NOMO-1 (cell line): ENCODE measurements around the gene ATP13A3.
"Not testable (repeated sequence)": the region's sequence is repeated elsewhere in the genome, so short reads cannot be mapped to it uniquely, and the experiment has no call there.

Experiments used
- DNase-seq, 2 experiments: peaks; one replicate each; lab custom pipeline; 2025; ENCODE audit not compliant: unreplicated experiment in 2 of 2; lab: John Stamatoyannopoulos, UW

ATP13A3 gene

DNA sequence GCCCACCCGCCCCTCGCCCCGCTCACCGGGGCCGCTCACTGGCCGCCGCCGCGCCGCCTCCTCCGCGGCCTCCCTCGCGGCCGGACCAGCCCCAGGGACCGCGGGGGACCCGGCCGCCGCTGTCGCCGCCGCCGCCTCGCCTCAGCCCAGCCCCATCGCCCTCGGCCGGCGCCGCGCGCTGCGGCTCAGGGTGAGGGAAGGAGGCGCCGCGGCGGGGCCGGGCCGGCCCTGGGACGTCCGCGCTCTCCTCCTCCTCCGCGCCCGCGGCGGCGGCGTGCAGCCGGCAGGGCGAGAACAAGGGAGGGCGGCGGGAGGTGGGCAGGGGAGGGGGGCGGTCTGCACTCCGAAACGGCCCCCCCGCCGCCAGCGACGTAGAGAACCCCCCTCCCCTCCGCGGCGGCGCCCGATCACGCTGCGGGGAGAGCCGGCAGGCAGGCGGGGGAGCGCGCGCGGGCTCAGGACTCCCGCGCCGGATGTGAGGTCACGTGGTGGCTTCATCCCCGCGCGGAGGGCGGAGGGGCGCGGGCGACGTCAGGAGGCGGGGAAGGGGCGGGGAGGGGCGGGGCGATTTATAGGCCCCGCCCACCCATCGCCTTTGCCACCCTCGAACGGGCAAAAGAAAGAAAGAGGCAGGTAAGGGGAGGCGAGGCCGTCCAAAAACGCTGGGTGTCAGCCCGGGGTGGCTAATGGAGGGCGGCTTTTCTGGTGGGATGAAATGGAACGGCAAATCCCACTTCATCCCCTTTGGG lies at the start of gene ATP13A3:
ATP13A3 (minus strand) TSS at position 463 of the 749 bp plus-strand sequence. CDS start 24,812 bp downstream, outside the sequence.
- peak; percentile 94 to 97 for DNase-seq

DNA sequence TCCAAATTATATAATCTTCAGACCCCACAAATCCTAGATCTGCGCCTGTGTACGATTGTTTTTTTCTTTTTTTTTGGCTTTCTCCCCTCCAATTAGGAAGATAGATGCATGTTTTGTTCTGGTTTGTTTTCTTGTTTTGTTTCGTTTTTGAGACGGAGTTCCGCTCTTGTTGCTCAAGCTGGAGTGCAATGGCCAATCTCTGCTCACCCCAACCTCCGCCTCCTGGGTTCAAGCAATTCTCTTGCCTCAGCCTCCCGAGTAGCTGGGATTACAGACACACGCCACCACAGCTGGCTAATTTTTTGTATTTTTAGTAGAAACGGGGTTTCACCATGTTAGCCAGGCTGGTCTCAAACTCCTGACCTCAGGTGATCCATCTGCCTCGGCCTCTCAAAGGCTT lies 48.4 kb upstream of the ATP13A3 start:
- not testable (repeated sequence) for DNase-seq

GRCh38 chr3:194534243-194534642 lies 47.4 kb upstream of the ATP13A3 start:
- DNase-seq = no peak

GRCh38 chr3:194532591-194532990 lies 45.8 kb upstream of the ATP13A3 start:
- DNase-seq = peak in 1 of 2 experiments; percentile 63

- DNase-seq = no peak
These were observed 40.9 kb upstream of the ATP13A3 start for GRCh38 chr3:194527726-194528125.

GRCh38 chr3:194526164-194526563 lies 39.4 kb upstream of the ATP13A3 start:
- no peak for DNase-seq

- no peak for DNase-seq
These were observed 35.8 kb upstream of the ATP13A3 start for GRCh38 chr3:194522579-194523046.

DNA sequence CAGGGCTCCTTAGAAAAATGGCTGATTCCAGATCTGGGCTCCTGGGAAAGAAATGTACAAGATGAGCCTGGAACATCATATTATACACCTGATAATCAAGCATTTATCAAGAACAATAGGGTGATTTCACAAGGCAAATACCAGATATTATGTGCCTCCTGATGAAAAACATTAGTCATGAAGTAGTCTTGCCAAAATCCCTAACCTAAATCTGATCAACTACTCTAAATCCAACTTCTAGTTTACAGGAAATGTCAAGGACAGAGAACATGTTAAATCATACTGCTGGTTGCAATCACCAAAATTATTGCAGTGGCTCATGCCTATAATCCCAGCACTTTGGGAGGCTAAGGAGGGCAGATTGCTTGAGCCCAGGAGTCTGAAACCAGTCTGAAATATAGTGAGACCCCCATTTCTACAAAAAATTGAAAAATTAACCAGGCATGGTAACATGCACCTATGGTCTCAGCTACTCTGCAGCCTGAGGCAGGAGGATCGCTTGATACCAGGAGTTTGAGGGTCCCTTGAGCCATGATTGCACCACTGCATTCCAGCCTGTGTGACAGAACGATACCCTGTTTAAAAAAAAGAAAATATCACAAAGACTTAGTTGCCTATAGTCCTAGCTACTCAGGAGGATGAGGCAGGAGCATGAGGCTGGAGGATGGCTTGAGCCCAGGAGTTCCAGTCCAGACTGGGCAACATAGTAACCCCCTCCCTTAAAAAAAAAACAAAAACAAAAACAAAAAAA lies 34.9 kb upstream of the ATP13A3 start:
- no peak for DNase-seq

GRCh38 chr3:194520682-194521162 lies 33.9 kb upstream of the ATP13A3 start:
- DNase-seq = not testable (repeated sequence)

DNA sequence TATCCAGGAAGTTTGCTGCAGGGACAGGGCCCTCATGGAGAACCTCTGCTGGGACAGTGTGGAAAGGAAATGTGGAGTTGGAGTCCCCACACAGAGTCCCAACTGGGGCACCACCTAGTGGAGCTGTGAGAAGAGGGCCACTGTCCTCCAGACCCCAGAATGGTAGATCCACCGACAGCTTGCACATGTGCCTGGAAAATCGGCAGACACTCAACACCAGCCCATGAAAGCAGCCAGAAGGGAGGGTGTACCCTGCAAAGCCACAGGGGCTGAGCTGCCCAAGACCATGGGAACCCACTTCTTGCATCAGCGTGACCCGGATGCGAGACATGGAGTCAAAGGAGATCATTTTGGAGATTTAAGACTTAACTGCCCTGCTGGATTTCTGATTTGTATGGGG lies 33.4 kb upstream of the ATP13A3 start:
- DNase-seq = not testable (repeated sequence)

- no peak for DNase-seq
These were observed 31.9 kb upstream of the ATP13A3 start for GRCh38 chr3:194518652-194519051.

GRCh38 chr3:194517333-194517732 lies 30.5 kb upstream of the ATP13A3 start:
- no peak for DNase-seq

DNA sequence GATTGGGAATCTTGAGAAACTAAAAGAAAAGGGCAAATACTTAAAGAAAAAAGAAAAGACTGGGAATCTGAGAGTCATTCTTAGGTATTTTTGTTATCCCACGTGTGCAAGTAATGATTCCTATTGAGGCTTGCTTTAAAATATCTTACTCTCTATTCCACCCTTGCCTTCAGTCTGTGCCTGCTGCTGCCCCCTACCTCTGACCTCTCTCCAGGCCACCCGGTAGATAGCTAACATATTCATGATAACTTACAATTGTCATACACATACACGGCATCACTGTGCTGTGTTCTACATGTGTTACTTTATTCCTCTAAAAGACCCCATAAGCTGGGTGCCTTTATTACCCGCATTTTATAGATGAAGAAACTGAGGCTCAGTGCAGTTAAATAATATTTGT lies 27.8 kb upstream of the ATP13A3 start:
- peak in 1 of 2 experiments; percentile 13 for DNase-seq

- no peak for DNase-seq
These were observed 26.2 kb upstream of the ATP13A3 start for GRCh38 chr3:194512895-194513601.

DNA sequence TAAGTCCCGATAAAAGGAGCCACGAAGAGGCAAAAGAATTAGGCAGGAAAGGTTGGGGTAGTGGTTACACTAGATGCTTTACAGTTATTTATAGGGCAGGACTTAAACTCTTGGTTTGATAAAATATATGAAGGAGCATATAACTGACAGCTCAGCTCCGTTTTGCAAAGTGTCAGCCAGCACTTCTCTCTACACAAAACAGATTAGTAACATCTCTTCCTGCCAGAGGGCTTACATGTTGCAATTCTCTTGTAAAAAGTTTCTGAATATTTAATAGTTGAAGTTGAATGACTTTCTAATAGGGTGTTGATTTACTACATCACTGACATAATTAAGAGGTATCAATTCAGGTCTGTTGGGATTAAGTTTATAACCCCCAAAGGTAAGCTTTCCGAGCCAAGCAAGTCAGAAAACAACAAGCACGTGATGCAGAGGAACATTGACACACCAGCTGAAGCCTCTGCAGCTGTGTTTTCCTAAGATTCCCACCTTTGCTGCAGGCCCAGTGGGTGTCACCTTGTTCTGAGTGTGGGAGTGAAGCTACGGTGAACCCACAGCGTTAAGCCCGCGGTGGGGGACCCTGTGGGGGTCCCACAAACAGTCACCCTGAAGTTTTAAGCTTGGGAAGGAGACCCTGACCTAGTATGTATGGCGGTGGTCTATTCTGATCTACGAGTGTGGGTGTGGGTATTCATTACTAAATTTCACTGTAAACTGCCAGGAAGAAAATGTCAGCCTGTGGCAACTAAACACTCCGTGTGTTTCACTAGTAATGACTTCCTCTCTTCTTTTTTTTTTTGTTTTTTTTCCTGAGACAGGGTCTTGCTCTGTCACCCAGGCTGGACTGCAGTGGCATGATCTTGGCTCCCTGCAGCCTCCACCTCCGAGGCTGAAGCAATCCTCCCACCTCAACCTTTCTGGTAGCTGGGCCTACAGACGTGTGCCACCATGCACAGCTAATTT lies 22.0 kb upstream of the ATP13A3 start:
- DNase-seq = peak; percentile 48 to 83

- no peak for DNase-seq
These were observed 20.8 kb upstream of the ATP13A3 start for GRCh38 chr3:194507571-194507970.

- DNase-seq = no peak
These were observed 19.1 kb upstream of the ATP13A3 start for GRCh38 chr3:194505791-194506415.

DNA sequence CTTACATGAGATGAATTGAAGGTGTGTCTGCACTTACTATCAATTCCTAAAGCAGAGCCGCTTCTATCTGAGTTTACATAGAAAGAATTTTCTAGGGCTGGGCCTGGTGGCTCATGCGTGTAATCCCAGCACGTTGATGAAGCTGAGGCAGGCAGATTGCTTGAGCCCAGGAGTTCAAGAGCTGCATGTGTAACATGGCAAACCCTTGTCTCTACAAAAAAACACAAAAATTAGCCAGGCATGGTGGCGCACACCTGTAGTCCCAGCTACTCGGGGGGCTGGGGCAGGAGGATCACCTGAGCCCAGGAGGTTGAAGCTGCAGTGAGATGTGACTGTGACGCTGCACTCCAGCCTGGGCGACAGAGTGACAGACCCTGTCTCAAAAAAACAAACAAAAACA lies 18.1 kb upstream of the ATP13A3 start:
- DNase-seq = no peak

DNA sequence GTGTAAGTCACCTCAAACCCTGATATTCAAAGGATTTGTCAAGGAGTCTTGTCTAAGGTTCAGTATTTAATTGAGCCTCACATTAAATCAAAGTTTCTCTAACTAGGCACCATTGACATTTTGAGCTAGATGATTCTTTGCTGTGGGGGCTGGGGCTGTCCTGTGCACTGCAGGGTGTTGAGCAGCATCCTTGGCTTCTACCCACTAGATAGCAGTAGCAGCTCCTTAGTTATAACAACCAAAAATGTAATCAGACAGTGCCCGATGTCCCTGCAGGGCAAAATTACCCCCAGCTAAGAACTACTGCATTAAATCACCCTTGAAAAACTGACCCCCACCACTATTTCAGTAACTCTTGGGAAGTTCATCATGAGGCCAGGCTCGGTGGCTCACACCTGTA lies 17.3 kb upstream of the ATP13A3 start:
- DNase-seq = no peak
